ENCODE results near the gene GPR183.

The GPR183 gene

DNA sequence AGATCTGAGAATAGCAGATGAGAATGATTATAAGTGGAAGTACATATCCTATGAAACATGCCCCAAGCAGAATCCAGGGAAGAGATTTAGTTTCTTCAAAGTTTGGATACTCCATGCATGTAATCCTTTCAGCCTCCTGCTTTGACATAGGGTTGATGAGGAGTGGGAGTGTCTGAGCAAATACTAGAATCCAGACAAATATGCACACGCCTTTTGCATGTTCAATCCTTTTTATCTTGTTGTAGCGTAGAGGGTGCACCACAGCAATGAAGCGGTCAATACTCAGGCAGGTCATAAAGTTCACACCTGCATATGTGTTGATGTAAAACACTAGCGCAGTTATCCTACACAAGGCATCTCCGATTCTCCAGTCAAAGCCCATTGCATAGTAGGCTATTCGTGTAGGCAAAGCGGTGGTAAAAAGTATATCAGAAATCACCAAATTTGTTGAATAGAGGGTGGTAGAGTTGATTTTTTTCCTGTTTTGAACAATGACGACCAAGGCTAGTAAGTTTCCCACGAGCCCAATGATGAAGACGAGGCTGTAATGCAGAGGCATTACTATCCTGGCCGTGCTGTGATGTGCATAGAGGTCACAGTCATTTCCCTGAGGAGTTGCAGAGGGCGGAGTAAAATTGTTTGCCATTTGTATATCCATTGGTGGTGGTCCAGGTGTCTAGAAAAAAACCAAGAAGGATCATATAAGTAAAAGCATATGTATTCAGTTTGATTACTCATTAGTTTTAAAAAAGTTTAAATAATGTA, 11.5 kb downstream of the GPR183 start:
- DNase-seq (ENCODE audit: low read depth, low spot score): no peak

DNA sequence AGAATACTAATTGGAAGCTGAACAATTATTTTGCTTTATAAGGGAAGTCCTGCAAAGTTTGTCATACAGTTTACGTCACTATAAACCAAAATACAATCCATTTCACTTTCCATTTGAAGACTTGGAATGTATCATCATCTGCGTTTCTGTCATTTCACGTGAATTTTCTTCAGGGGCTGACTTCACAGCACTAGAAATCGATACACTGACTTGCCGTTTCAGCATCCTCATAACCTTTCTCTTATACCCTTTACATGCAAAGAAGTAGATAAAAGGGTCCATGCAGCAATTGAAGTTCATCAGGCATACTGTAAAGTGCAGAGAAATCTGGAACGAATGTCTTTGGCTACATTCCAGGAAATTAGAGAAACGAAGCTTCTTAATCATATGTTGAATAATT, 12.2 kb downstream of the GPR183 start:
- no peak for DNase-seq (ENCODE audit: low read depth, low spot score)

- no peak for DNase-seq (ENCODE audit: low read depth, low spot score)
These were observed 13.0 kb downstream of the GPR183 start for GRCh38 chr13:99294198-99294597.

DNA sequence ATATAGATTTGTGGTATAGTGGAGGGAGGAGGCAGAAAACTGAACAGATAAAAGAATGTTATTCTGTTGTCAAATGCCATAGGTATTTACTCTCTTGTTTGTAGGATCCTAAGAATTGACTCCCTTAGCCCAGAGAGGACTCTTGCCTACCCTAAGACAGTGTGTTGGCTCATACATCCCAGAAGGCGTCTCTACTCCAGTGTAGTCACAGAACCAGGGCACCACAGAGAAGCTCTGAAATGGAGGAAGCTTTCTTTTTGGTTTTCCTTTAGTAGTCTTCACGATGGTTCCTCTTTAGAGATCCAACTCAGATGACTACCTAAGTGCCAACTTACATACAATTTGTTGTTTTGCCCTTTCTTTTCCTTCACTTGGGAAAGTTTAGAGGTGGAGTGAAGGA, 14.0 kb downstream of the GPR183 start:
- DNase-seq (ENCODE audit: low read depth, low spot score): no peak

DNA sequence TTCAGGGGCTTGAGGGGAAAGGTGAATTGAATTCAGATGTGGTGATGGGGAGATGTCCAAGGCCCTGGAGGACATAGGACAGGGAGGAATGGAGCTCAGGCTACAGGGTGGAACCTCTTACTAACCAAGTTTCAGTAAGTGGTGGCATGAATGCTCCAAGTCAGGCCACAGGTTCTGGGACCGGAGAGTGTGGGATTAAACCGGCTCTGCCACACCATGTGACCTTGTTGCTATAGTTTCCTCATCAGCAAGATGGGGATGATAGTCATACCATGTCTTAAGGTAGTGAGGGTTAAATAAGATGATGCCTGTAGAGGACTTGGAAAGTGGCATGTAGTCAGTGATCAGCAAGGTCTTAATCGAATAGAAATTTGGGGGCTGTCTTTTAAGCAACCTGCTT, 16.3 kb downstream of the GPR183 start:
- no peak for DNase-seq (ENCODE audit: low read depth, low spot score)

DNA sequence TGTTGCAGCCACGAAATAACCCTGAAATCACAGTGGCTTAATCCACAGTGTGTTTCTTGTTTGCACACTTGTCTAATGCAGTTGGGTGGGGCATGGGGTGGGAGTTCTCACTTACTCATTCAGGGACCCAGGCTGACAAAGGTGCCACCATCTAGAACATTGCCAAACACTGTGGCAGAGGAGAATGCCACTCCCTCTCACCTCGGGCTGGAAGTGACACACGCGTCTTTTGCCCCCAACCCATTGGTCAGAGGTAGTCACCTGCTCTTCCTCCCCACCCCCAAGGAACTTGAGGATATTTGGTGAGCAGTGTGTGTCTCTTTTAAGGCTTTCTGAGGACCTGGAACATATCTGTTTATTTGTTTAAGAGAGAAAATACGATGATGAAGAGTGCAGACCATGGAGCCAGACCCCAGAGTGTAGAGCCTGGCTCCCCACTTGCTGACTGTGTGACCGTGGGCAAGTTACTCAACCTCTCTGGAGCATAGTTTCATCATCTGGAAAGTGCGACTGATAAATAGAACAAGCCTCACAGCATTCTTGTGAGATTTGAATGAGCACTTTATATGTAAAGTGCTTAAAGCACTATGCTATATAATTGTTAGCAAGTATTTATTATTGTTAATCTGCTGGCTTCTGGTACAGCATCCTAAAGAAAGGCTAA, 17.4 kb downstream of the GPR183 start:
- no peak for DNase-seq (ENCODE audit: low read depth, low spot score)

DNA sequence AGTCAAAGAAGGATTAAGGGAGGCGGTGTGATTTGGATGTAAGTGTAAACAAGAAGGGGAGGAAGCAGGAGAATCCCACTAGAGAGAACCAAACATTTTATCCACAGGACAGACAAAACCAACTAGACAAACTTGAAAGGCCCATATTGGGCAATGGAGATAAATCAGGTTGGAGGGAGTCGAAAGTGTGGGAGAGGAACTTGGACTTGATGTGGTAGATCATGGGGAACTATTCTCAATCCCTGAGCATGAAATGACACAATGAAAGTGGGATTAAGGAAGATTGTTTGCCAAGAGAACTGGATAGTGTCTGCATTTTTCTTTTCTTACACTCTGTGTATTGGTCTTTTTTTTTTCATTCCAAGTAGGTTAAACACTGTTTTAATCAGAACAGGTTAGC, 17.9 kb downstream of the GPR183 start:
- no peak for DNase-seq (ENCODE audit: low read depth, low spot score)

DNA sequence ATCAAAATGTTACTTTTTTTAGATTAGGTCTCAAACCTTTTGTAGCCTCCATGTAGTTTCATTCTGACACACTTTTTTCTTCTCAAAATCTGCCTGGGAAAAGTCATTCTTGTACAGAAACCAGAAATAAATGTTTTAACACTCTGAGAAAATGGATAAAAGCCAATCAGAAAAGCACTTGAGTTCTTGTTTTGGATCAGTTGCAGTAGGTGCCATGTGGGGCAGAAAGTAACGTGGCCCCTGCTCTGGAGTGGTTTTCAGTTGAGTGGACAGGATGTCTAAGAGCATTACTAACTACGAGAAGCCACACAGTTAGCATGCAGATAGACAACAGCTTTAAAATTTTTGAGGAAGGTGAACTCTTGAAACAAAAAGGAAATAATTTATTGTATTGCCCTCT, 19.1 kb downstream of the GPR183 start:
- DNase-seq (ENCODE audit: low read depth, low spot score): no peak

- no peak for DNase-seq (ENCODE audit: low read depth, low spot score)
These were observed 19.6 kb downstream of the GPR183 start for GRCh38 chr13:99287551-99287950.

DNA sequence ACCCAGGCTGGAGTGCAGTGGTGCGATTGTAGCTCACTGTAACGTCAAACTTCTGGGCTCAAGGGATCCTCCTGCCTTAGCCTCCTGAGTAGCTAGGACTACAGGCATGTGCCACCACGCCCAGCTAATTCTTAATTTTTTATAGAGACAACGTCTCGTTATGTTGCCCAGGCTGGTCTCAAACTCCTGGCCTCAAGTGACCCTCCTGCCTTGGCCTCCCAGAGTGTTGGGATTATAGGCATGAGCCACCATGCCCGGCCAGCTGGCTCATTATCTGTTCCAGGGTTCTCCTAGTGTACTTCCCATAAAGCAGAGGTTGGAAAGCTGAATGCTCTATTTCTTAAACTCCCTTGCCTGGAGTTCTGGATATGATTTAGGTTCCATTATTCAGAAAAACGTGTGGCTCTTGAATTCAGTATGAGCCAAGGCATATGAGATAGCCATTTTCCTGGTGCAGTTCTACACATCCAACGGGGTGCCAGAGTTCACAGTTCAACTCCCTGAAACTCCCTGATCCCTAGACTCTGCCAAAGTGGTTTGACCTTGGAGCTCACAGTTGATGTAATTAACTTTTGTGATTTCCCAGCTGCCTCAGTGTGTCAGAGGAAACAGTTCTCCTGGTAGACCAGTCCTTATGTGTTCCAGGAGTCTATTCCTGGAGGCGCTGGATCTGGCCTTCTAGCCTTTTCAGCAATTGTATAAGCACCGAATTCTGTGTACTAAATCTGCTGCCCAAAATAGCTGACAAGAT, 21.6 kb downstream of the GPR183 start:
- DNase-seq (ENCODE audit: low read depth, low spot score): no peak

DNA sequence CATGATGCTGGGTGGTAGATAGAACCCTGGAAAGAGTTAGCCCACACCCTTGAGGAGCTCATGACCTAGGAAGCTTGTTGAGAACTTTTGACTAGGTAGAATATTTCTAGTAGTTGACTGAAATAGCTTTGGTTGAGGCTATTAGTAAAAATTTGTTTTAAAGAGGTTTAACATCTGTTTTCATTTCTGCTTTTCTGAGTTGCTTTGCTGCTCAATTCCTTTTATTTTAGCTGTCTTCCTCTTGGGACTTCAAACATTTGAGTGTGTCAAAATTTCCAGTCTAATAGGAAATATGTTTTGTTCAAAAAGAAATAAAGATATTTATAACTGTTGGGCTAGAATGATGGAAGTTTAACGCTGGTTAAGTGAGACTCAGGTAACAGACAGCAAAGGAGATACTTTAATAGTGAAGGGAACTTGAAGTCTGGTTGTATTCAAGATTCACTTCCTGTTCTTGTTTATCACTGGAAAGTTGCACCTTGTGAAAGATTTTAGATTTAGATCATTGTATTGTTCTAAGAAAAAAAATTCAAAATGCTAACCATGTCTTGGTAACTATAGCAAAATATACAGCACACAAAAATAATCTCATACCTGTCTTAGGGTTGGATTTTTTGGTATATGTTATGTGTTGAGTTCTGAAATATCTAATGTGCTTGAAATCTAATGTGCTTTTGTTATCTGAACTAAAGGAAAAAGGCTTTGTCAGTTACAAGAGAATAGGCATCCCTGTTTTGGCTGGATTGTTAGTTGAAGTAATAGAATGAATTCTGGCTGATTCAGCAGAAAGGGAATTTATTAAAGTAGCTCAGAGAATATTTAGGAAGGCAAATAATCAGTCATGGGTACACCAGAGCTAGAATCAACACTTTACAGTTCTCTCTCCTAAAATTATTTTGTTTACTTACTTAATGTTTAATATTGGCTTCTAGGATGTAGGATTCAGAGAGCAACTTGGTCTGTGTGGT, 24.7 kb downstream of the GPR183 start:
- DNase-seq (ENCODE audit: low read depth, low spot score): no peak

GRCh38 chr13:99281811-99282263, 25.4 kb downstream of the GPR183 start:
- no peak for DNase-seq (ENCODE audit: low read depth, low spot score)

DNA sequence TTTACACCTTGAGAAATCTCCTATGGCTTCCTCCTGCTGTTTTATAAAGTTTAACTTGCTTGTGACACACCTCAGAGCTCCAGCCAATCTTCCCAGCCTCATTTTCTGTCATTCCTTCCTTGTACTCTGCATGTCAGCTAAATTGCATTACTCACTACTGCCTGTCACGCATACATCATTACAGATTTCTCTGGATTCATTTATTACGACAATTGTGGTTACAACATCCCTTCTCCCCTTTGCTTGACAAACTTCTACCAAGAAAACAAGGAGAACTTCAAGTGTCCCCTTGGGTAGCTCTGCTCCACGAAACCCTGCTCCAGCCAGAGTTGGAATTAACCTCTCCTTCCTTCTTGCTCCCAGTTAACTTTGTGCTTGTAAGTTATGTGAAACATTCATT, 27.0 kb downstream of the GPR183 start:
- DNase-seq (ENCODE audit: low read depth, low spot score): no peak

- no peak for DNase-seq (ENCODE audit: low read depth, low spot score)
These were observed 27.6 kb downstream of the GPR183 start for GRCh38 chr13:99279637-99280036.

DNA sequence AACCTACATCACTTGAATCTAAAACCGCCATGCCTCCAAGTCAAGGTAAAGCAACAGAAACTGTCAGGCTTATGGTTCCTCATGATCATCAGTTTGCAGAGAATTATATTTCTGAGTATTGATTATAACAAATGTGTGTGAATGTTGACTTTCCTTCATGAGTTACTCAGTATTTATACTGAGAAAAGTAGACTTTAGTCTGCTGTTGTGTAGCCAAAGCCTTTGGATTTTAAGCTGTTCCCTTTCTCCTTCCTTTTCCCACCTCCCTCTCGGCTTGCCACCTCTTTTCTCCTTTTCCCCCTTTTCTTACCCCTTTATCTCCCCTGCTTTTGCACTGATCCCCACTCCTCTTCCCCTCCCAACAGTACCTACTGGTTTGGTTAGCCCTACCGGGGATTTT, 28.4 kb downstream of the GPR183 start:
- DNase-seq (ENCODE audit: low read depth, low spot score): no peak

GRCh38 chr13:99278200-99278599, 29.0 kb downstream of the GPR183 start:
- DNase-seq (ENCODE audit: low read depth, low spot score): no peak

- no peak for DNase-seq (ENCODE audit: low read depth, low spot score)
These were observed 29.6 kb downstream of the GPR183 start for GRCh38 chr13:99277629-99278028.

DNA sequence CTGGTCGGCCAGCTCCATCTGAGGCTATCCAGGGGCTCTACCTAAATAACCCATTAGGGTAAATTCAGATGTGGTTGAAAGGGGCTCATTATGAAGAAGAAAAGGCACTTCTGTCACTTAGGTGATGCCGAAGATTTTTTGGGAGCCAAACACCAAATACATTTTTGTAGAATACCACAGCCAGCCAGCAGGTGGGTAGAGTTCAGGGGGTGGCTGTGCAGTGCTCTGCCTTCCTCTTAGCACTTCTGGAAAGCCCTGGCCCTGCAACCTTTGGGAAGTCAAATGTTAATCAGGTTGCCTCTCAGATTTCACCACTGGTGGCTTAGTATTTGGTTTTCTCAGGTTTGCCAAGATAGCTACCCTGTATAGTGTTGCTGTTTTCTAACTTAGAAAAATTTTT, 30.5 kb downstream of the GPR183 start:
- DNase-seq (ENCODE audit: low read depth, low spot score): no peak

GRCh38 chr13:99275093-99275469, 32.1 kb downstream of the GPR183 start:
- DNase-seq (ENCODE audit: low read depth, low spot score): no peak

DNA sequence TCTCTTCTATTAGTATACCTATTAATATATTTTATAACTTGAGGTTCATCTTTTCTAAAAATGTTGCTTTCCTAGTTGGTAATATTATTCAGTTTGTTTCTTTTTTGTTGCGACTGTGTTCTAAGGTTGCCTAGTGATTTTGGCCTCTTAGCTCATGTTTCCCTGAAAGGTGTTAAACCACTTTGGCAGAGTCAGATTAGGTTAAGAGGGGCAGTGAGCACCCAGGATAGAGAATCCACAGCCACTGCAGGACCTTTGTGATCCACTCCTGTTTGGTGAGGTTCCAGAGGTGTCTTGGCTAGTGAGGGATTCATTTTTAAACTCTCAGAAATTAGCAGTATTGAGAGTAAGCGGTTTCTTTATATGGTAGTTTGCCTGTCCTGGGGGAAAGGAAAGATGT, 34.1 kb downstream of the GPR183 start:
- DNase-seq (ENCODE audit: low read depth, low spot score): no peak

GRCh38 chr13:99272481-99272880, 34.7 kb downstream of the GPR183 start:
- no peak for DNase-seq (ENCODE audit: low read depth, low spot score)

DNA sequence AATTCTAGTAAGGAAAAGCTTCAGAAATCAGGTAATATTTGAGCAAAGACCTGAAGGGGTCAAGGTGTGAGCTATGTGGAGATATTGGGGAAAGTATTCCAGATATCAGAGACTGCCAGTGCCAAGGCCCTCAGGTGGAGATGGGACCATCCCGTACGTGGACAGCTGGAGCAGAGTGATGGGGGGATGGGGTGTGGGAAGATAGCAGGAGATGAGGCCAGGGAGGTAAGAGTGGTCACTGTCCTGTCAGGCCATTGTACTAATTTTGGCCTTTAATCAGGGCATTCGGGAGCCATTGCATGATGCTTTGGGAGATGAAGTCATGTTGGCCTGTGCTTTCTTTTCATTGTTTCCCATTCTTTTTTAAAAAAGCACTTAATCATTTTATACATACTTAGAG, 36.0 kb downstream of the GPR183 start:
- no peak for DNase-seq (ENCODE audit: low read depth, low spot score)

Data from iPS DF 19.7 (cell line).